ENCODE measurements around the gene TTC34.

DNA sequence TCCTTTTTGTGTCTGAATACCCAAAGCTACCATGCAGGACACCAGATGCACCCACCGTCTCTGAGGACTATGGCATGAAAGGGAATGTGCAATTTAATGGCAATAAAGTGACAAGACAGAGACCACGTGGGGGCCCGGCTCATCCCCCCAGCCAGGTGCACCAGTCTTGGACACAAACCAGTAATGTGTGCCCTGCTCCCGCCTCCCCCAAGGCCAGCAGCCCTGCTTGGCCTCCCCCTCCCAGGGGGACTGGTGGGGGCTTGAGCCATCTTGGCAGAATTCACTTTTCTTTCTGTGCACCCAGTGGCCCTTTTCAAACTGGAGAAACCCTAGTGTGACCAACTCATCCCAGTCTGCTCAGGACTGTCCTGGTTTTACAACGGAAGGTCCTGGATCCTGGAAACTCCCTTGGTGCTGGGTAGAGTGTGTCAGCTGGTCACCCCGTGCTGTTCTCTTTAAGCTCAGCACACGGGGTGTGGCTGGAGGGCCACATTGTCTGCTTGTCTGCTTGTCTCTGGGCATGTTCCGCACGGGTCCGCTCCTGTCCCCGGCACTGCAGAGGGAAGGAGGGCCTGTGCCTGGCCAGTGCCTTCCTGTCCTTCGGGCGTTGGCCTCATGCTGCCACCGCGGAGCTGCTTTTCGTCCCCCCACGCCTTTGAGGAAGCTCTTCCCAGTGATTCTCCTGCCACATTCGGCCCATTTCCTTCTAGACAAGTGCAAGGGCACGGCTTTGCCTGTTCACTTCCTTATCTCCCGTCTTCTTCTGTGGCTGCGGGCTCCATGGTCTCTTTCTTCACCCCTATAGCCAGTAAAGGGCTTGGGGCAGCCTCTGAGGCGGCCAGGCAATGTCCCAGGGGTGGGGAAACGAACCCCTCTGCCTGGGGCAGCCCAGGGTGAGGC is 45.8 kb upstream of the TTC34 start:
- no peak for TF ChIP-seq POLR2A (IDR thresholded peaks at IDR 0.05)
- TF ChIP-seq, protein P1, sequence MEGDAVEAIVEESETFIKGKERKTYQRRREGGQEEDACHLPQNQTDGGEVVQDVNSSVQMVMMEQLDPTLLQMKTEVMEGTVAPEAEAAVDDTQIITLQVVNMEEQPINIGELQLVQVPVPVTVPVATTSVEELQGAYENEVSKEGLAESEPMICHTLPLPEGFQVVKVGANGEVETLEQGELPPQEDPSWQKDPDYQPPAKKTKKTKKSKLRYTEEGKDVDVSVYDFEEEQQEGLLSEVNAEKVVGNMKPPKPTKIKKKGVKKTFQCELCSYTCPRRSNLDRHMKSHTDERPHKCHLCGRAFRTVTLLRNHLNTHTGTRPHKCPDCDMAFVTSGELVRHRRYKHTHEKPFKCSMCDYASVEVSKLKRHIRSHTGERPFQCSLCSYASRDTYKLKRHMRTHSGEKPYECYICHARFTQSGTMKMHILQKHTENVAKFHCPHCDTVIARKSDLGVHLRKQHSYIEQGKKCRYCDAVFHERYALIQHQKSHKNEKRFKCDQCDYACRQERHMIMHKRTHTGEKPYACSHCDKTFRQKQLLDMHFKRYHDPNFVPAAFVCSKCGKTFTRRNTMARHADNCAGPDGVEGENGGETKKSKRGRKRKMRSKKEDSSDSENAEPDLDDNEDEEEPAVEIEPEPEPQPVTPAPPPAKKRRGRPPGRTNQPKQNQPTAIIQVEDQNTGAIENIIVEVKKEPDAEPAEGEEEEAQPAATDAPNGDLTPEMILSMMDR (IDR thresholded peaks at IDR 0.05), result no peak

All from sigmoid colon (tissue), 3 donors.